GM19395 (cell line): ENCODE data around the gene APBA1.

Experiments used
- ATAC-seq: cut with Tn5 transposase; IDR thresholded peaks from one replicate; pipeline ENCODE4 v1.9.1; 2021; ENCODE audit warnings: mild to moderate bottlenecking, moderate library complexity; ENCODE audit not compliant: unreplicated experiment

The APBA1 gene

GRCh38 chr9:69486498-69486897 lies 185.7 kb downstream of the APBA1 start:
- ATAC-seq = no peak

- ATAC-seq = no peak
These were observed 186.7 kb downstream of the APBA1 start for GRCh38 chr9:69485466-69485865.

DNA sequence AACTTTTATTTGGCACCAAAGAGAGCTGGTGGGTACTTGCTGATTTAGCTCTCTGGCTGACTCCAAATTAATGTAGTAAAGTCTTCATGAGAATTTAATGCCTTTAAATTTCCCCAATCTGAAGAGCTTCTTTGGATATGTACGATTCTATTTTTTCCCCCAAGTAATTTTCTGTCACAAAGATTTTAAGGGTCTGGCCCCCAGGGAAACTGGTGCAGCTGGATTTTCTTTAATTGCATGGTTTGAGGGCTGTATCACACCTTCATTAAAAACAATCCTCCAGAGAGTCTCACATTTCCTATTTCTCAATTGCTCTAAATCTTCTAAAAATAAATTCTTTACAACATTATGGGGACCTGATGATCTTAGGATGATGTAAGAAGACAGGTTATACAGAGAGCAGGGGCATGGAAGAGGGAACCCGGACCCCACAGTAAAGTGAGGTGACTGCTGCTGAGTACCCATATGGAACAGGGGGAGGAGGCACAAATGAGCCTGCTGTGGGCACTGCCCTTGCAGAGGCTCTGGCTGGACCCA lies 188.2 kb downstream of the APBA1 start:
- ATAC-seq = no peak

DNA sequence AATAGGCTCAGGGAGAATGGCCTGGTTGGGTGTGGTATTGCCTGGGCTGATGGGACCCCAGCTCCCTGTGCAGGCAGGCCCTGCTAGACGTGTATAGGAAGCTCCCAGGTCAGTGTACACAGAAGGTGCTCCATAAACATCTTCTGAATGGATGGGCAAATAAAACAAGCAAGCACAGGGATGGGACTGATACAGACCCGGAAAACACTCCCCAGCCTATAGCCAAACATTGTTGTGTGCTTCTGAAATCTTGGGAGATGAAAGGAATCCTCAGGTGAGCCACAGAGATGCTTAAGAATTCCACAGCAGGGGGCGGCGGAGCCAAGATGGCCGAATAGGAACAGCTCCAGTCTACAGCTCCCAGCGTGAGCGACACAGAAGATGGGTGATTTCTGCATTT lies 195.4 kb downstream of the APBA1 start:
- ATAC-seq = no peak

DNA sequence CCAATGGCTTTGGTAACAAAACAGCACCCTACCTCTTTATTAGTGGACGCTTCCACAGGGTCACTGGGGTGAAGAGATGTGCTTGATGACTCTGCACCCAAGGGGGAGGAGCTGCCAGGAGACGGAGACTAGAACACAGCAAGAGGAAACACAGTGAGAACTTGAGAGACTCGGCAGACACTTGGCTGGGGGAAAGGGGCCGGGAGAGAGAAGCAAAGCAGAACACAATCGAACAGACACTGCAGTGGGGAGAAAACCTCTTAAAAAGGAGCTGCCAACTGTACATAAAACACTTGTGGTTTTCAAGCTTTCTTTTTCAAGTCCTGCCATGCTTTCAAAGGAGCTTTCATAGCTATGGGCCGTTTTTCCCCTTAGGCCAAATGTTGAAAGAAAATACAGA lies 196.2 kb downstream of the APBA1 start:
- no peak for ATAC-seq

DNA sequence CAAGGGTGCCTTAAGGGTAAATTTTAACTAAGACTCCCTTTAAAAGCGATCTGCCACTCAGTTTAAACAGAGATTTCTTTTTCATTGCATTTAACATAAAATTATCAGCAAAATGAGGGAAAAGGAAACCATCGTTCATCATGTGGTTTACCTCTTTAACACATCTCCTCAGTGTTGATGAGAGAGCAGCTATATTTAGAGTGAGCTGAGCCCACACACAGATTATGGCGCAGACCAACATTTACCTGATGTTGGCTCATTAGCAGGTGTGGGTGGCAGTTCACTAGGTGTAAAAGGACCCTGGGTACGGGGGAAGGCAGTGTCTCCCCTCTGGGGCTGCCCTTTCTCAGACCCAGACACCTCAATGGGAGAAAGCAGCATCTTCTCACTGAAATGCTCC lies 197.3 kb downstream of the APBA1 start:
- ATAC-seq = no peak

DNA sequence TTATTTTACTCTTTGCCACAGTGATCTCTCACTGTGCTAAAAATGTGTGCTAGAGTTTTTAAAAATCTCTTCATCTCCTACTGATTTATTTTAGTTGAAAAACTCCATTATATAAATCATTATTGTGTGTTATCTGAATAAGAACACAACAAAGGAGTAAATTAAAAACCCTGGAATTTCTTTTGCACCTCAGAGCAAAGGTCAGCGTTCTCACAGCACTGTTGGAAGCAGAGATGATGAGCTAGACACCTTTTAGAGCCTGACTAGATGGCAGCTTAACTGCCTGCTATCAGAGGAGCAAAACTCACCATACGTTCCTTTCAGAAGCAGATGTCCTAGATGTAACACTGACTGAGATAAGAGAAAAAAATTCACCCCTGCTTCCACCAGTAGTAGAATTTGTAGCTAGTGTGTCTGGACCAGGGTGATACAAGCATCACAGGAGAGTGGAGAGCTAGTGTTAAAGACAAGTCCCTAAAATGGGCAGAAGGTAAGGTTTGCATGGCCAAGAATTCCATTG lies 200.0 kb downstream of the APBA1 start:
- no peak for ATAC-seq

DNA sequence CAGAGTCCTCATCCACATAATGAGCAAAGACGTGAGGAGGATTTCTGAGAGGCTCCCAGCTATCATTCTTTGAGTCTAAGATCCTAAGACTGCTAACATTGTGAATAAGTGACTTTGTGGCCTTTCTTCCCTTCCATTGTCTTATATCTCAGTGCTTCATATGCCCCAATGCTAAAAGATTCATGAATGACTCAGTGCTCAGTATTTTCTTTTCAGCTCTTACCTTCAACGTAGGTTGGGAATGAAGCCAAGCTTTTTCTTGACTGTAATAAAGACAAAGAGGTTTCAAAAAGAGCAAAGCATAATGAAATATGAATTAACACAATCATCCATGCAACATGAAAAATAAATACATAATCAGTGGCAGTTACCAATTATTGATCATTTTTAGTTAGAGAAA lies 200.7 kb downstream of the APBA1 start:
- no peak for ATAC-seq

DNA sequence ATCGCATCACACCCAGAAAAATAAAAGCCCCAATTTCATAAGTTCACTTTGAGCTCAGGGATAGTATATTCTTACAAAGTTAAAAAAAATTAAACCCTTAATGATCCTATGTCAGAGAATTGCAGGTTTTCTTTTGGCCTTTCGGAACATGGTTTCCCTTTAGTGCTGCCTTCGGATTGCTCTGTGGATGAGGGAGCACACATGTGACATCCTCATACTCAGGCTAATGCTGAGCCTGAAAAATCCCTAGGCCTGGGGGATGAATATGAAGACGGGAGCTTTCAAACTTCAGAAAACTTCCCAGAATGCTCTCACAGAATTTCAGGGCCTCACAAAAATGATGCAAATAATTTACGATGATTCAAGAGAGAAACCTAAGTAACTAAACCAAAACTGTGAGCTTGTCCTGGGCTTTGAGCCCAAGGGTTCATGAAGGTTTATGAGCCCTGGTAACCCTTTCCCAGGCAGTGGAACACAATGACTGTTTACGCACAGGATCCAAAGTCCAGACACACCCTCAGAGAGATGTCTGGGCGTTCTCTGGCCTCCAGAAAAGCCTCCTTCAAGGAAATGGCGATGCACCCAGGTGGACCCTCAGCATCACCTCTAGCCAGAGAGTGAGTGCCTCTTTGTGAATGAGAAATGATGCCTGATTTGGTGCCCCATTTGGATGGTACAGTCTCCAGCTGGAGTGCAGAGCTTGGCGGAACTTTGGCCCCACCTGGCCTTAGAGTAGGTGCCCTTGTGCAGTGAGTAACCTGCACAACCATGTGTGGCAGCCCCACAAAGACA lies 201.8 kb downstream of the APBA1 start:
- no peak for ATAC-seq

- ATAC-seq = no peak
These were observed 203.0 kb downstream of the APBA1 start for GRCh38 chr9:69469136-69469535.

DNA sequence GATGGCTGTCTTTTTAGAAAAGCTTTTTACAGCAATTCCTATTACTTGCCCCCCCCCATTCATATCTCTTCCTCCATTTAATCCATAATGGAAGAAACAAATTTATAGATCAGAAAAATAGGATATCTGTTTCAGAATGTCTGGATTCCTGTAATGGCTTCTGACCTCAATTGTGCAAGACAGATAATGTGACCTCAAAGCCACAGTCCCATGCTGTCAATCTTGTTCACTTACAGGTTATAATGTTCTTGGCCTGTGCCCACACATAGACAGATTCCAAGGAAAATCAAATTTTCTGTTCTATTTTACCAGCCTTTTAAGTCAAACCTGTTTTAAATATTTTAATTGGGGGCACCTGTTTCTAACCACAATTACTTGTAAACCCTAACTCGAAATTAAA lies 203.8 kb downstream of the APBA1 start:
- ATAC-seq = no peak

DNA sequence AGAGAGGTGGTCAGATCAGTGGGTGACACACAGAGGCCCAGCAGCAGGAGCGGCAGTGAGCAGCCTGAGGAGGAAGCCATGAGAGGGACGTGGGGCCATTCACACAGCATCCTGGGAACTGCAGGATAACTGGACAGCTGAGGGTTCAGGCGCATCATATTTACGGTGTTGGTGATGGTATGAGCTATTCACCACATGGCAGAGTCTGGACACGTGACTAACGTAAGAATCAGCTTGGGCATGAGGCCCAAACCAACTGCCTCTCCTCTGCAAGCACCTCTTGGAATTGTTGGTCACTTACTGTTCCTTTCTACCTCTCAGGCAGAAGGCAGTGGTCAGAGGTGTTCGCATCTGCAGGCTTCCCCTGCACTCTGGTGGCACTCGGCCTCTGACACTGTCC lies 206.0 kb downstream of the APBA1 start:
- ATAC-seq = no peak

- no peak for ATAC-seq
These were observed 206.7 kb downstream of the APBA1 start for GRCh38 chr9:69465473-69465872.

GRCh38 chr9:69463497-69464068 lies 208.6 kb downstream of the APBA1 start:
- ATAC-seq = no peak

DNA sequence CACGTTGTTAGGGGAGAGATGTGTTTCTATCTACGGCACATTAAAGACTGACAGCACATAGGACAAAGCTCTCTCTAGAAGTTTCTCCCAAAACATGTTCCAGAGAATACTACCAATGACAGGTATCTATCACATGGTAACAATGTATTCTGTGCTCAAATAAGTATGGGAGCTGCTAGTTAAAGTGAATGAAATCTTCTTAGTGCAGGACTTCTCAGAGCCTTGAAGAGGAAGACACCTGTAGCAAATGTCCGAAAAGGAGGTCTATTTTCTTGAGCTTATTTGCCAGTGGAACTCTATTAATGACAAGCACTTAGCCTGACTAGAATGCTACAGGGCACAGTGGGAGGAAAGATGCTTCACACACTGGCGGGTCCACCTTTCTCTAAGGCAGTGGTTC lies 209.8 kb downstream of the APBA1 start:
- ATAC-seq = no peak

DNA sequence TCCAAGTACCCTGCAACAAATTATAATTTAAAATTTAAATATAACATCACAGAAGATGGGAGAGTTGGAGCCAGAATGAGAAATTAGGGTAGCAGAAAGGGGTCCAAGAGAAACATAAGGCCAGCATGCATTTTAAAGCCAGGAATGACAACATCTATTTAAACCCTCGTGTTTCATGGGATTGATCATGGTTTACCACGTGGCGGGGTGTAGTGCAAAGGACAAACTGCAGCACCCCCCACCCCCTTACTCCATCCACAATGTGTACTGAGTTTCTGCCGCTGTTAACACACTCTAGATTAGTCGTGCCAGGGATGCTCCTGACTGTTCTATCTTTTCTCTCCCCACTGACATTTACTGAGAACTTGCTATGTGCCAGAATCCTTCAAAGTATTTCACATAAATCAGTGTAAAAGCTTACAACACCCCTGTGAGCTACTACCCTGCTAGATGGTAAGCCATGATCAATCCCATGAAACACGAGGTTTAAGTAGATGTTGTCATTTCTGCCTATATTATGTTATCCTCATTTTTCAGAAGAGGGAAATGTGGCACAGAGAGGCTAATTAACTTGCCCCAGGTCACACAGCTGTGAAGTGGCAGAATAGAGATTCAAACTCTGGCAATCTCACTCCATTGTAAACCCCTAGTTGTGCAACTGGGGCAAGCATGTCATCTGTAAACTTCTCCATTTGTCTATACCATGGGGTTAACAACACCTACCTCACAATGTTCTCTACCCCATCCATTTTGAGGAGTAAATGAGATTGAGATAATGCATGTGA lies 210.9 kb downstream of the APBA1 start:
- ATAC-seq = no peak

DNA sequence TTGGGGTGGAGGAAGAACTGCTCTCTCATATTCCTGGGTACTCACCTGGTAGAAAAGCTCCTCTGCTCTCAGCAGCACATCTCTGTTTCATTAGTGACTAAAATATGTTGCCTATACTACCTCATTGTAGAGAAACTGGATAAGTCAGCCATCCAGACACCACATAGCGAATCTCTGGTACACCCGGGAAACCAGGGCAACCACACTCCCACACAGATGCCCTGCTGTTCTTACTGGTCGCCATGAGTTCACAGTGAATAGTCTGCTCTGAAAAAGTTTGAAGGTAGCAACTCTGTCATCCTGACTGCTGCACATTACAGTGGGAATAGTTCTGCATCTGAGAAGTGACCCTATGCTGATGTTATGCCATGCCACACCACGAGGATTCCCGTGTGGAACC lies 212.2 kb downstream of the APBA1 start:
- no peak for ATAC-seq

- no peak for ATAC-seq
These were observed 214.0 kb downstream of the APBA1 start for GRCh38 chr9:69458176-69458575.

DNA sequence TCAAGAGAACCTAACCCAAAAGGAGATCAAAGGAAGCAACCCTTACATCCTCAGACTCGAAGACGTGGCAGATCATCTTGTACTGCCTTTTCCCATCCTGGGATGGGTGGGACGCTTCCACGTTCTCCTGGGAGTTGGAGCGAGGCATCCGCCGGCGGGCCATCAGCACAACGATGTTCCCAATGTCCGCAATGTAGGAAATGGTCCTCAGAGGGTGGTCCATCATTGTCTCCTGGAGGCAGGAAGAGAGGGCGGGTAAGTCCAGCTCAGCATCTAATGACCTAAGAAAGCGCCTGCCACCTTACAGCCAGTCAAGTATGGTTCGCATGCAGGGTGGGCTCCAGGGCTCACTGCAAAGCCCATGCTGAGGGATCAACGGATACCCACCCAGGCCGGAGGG lies 216.0 kb downstream of the APBA1 start:
- no peak for ATAC-seq

GRCh38 chr9:69455311-69455710 lies 216.9 kb downstream of the APBA1 start:
- no peak for ATAC-seq

DNA sequence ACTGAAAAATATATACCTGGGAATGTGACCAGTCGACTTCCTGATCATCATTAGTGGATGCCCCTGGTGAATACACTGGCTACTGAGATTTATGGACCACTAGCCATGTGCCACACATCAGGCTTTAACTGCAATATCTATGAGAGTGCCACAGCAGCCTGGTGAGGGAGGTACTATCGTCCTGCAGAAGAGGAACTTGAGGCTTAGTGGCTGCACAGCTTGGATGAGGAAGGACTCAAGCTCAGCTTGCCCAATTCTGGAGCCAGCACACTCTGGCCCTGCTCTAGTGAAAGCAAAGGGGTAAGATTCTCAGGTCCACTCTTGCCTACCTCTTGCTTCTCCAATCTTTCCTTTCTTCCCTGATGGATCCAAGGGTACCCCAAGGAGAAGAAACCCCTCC lies 217.8 kb downstream of the APBA1 start:
- no peak for ATAC-seq

DNA sequence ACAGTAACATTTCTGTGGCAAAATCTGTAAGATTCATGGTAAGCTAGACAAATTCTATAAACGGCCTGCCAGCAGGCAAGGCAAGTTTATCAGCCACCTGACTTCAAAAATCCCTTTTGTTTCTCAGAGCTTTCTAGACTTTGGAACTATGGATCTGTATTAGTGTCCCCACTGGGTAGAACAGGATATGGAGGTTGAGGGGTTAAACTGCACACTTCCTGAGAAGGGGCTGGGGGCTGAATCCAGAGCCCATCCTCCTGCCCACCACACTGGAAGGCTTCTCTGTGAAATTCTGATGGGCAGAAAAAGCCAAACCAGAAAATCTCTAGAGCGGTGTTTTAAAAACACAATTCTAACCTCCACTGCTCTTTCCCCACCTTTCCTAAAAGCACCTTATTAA lies 218.4 kb downstream of the APBA1 start:
- ATAC-seq = no peak
